ENCODE data around the gene GNAO1. TPM values are rescaled to one million over a fixed set of nuclear protein-coding genes. Genes with fewer than 3 reads are reported as not detected.

Gene GNAO1
- total RNA-seq, 4 donors from 2014 or later: 2.7 to 12.9 (median 6.1) TPM

- no peaks in the 10 kb centered on the region for H3K27me3 ChIP-seq
- H3K36me3 ChIP-seq: no peaks in the 10 kb centered on the region
- no peak for DNase-seq (ENCODE audit: low spot score in 2 of 2)
- no peaks in the 10 kb centered on the region for H3K4me1 ChIP-seq
- WGBS, 2 donors: 95 to 100% methylated on average over 2 of the region's 2 CpGs
- no peaks in the 10 kb centered on the region for H3K9me3 ChIP-seq
- no peak overlapping the region for H3K4me3 ChIP-seq
- no peak overlapping the region for H3K27ac ChIP-seq
- TF ChIP-seq POLR2A (IDR thresholded peaks at IDR 0.05): no peak
- TF ChIP-seq, protein P1, sequence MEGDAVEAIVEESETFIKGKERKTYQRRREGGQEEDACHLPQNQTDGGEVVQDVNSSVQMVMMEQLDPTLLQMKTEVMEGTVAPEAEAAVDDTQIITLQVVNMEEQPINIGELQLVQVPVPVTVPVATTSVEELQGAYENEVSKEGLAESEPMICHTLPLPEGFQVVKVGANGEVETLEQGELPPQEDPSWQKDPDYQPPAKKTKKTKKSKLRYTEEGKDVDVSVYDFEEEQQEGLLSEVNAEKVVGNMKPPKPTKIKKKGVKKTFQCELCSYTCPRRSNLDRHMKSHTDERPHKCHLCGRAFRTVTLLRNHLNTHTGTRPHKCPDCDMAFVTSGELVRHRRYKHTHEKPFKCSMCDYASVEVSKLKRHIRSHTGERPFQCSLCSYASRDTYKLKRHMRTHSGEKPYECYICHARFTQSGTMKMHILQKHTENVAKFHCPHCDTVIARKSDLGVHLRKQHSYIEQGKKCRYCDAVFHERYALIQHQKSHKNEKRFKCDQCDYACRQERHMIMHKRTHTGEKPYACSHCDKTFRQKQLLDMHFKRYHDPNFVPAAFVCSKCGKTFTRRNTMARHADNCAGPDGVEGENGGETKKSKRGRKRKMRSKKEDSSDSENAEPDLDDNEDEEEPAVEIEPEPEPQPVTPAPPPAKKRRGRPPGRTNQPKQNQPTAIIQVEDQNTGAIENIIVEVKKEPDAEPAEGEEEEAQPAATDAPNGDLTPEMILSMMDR (IDR thresholded peaks at IDR 0.05): no peak
- TF ChIP-seq EP300 (IDR thresholded peaks at IDR 0.05): no peak
These were observed 116.2 kb downstream of the GNAO1 start for GRCh38 chr16:56307534-56307873.

DNA sequence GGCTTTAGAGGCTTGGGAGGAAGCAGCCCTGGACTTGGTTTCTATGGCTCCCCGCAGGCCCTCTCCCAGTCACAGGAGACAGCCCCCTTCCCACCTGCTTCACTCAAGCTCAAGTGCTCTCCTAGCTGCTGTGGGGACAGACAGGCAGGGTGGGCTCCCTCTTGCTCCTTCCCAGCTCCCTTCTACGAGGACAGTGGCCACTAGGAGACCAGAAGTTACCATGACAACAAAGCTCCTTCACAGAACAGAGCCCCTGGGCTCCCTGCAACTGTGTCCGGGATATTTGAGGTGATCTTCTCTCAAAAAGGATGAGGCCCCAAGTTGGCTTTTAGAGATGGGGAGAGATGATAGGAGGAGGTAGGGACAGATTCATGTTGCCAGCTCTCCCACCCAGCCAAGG, 117.7 kb downstream of the GNAO1 start:
- no peak for DNase-seq (ENCODE audit: low spot score in 2 of 2)
- Histone ChIP-seq H3K9me3 (no peaks in the 10 kb centered on the region), H3K36me3 (no peaks in the 10 kb centered on the region), H3K27me3 (no peaks in the 10 kb centered on the region), H3K4me1 (no peaks in the 10 kb centered on the region), H3K27ac (no peak overlapping the region), H3K4me3 (no peak overlapping the region)
- TF ChIP-seq, protein P1 (IDR thresholded peaks at IDR 0.05): no peak
- no peak for TF ChIP-seq EP300 (IDR thresholded peaks at IDR 0.05)
- TF ChIP-seq POLR2A (IDR thresholded peaks at IDR 0.05): no peak
- 71 to 90% methylated on average over 3 of the region's 3 CpGs for WGBS, 2 donors

GRCh38 chr16:56310690-56311089, 119.4 kb downstream of the GNAO1 start:
- Histone ChIP-seq H3K27me3 (no peaks in the 10 kb centered on the region), H3K4me1 (no peaks in the 10 kb centered on the region), H3K27ac (no peak overlapping the region), H3K9me3 (no peaks in the 10 kb centered on the region), H3K36me3 (no peaks in the 10 kb centered on the region), H3K4me3 (no peak overlapping the region)
- no peak for DNase-seq (ENCODE audit: low spot score in 2 of 2)
- WGBS, 2 donors: 98% methylated on average over 2 of the region's 2 CpGs
- TF ChIP-seq EP300 (IDR thresholded peaks at IDR 0.05): no peak
- no peak for TF ChIP-seq POLR2A (IDR thresholded peaks at IDR 0.05)

DNA sequence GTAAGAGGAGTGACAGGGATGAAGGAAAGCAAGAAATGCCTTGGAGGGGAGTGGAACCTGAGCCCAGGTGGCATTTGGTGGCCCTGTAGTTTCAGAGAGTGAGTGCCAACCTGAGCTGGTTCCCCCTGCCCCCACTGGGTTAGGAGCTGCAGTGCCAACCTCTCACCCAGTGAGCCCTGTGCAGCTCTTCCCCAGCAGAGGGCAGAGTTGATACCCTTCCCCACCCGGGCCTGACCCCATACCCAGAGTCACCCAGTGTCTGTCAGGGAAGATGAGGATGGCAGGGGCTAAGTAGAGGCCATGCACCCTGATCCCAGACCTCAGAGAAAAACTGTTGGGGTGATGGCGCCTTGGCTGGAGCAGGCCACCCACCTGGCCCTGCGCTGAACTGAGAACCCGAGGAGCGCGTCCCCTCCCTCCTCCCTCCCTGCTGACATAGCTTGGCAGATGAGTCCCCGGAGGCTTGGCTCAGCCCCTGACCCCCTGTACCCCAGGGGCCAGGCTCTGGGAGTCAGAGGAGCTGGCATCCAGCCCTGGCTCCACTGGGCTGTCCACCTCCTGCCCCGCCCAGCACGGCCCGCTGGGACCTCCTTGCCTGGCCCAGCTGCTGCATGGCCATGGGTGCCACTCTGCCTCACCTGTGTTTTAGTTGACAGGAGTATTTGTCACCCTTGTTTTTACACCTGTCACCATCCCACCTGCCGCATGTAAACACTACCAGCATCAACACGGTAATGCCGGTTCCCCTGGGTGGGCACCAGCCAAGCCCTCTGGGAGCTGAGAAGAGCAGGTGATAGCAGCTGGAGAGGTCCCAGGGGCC, 120.1 kb downstream of the GNAO1 start:
- no peaks in the 10 kb centered on the region for H3K9me3 ChIP-seq
- H3K4me3 ChIP-seq: no peak overlapping the region
- H3K36me3 ChIP-seq: no peaks in the 10 kb centered on the region
- H3K27me3 ChIP-seq: no peaks in the 10 kb centered on the region
- H3K27ac ChIP-seq: no peak overlapping the region
- H3K4me1 ChIP-seq: no peaks in the 10 kb centered on the region
- WGBS, 2 donors: 73 to 88% methylated on average over 7 to 9 of the region's 13 CpGs
- DNase-seq (ENCODE audit: low spot score in 2 of 2): no peak
- TF ChIP-seq POLR2A (IDR thresholded peaks at IDR 0.05) (no peak), EP300 (IDR thresholded peaks at IDR 0.05) (no peak)
- TF ChIP-seq, protein P1 (IDR thresholded peaks at IDR 0.05): no peak

- H3K4me1 ChIP-seq: no peaks in the 10 kb centered on the region
- no peaks in the 10 kb centered on the region for H3K36me3 ChIP-seq
- no peaks in the 10 kb centered on the region for H3K27me3 ChIP-seq
- 46 to 63% methylated on average over 10 to 11 of the region's 11 CpGs for WGBS, 2 donors
- H3K4me3 ChIP-seq: no peak overlapping the region
- H3K27ac ChIP-seq: no peak overlapping the region
- no peaks in the 10 kb centered on the region for H3K9me3 ChIP-seq
- no peak for DNase-seq (ENCODE audit: low spot score in 2 of 2)
- TF ChIP-seq EP300 (IDR thresholded peaks at IDR 0.05): no peak
- TF ChIP-seq POLR2A (IDR thresholded peaks at IDR 0.05): no peak
- TF ChIP-seq, protein P1 (IDR thresholded peaks at IDR 0.05): no peak
These were observed 120.7 kb downstream of the GNAO1 start for GRCh38 chr16:56312028-56312300.
